ENCODE data around the gene ACSM6.

DNA sequence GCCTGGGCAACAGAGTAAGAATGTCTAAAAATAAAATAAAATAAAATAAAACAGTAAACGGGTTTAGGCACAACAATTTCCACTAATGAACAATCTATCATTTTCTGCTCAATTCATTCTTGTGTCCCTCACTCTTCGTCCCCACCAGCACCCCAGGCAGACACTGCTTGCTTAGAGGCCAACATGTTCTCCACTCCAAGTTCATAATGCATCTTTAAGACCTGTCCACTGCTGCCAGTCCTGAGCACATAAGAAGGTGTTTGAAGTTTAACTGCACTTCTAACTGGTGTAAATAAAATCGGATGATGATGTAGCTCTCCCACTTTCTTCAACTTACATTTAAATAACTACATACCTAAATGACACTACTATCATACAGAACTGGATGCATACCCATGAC, 83.6 kb downstream of the ACSM6 start:
- TF ChIP-seq YY1 (IDR thresholded peaks at IDR 0.05; ENCODE audit: low read depth, low read length) (no peak), NANOG (IDR thresholded peaks at IDR 0.05; ENCODE audit: insufficient read depth, low read depth, low read length, poor library complexity, severe bottlenecking) (no peak), CHD2 (IDR thresholded peaks at IDR 0.05; ENCODE audit: low read length) (no peak), SIRT6 (IDR thresholded peaks at IDR 0.05; ENCODE audit: low read length) (no peak), RFX5 (IDR thresholded peaks at IDR 0.05; ENCODE audit: borderline replicate concordance, low read depth, low read length) (no peak), POLR2A (IDR thresholded peaks at IDR 0.05; ENCODE audit: control extremely low read depth in 1 of 2, low read depth in 2 of 2, low read length in 2 of 2) (no peak)
- TF ChIP-seq, protein P1, sequence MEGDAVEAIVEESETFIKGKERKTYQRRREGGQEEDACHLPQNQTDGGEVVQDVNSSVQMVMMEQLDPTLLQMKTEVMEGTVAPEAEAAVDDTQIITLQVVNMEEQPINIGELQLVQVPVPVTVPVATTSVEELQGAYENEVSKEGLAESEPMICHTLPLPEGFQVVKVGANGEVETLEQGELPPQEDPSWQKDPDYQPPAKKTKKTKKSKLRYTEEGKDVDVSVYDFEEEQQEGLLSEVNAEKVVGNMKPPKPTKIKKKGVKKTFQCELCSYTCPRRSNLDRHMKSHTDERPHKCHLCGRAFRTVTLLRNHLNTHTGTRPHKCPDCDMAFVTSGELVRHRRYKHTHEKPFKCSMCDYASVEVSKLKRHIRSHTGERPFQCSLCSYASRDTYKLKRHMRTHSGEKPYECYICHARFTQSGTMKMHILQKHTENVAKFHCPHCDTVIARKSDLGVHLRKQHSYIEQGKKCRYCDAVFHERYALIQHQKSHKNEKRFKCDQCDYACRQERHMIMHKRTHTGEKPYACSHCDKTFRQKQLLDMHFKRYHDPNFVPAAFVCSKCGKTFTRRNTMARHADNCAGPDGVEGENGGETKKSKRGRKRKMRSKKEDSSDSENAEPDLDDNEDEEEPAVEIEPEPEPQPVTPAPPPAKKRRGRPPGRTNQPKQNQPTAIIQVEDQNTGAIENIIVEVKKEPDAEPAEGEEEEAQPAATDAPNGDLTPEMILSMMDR (IDR thresholded peaks at IDR 0.05; ENCODE audit: control extremely low read depth in 1 of 3, insufficient read depth in 1 of 3, low read depth in 1 of 3, low read length in 3 of 3): no peak

Data from H1 (cell line).